Measurements from ENCODE around the gene CD151. TPM values are rescaled to one million over a fixed set of nuclear protein-coding genes. Genes with fewer than 3 reads are reported as not detected.

The CD151 gene
- total RNA-seq, 1 experiment from 2014 or later = 296 TPM

DNA sequence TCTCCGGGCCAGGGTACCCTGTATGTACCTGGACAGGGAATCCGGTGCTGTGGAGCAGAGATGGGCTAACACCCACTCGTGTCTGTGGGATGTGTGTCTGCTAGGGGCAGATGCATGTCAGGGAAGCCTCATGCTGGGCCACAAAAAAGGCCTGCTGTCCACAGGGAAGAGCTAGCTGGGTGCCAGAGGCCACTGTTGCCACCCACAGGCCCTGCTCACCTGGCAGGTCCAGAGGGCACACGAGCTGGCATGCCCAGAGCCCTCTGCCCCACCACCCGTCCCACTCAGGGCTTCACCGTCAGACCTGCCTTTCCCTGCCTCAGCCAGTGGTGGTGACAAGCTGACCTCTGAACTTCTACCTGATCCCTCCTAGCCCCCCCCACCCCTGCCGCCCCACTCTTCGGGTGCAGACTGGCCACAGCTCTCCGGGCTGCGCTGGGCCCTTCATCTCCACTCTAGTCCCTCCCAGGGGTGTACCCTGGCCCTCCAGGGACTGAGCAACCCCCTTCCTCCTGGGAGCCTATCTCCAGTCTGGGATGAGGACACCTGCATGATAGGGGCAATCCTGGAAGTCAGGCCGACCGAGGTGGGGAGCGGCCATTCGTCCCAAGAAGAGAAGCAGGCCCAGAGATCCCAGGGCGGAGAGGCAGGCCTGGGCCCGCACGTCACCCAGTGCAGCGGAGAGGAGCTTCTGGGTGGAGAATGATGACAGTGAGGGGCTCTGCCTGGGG lies 36.0 kb upstream of the CD151 start:
- H3K27me3 ChIP-seq (ENCODE audit: insufficient read depth, low read length) = no peaks in the 10 kb centered on the region
- H3K9ac ChIP-seq (ENCODE audit: low read length) = peak overlapping the region; percentile 94
- POLR2A ChIA-PET = interaction anchor here (0.5 to 2.9 kb wide), 5 partner anchors 11 to 183 kb away, joined by 3 to 25 read pairs (median 7); partner anchors contain the start of gene RPLP2
- ATAC-seq (no peak; the same call in 1 of the 2 replicates), DNase-seq (ENCODE audit: low read depth, low spot score) (no peak)
- intact Hi-C loops (cut with micrococcal nuclease) = loop anchor here (1.0 kb wide), 1 partner anchor 13 kb away; the partner anchor contains the start of gene RPLP2
- BruUV-seq (replicated peaks) = no TSS peak
- H4K20me1 ChIP-seq (ENCODE audit: insufficient read depth) = no peaks in the 10 kb centered on the region
- H3K9me3 ChIP-seq (ENCODE audit: control insufficient read depth in 1 of 2, insufficient read depth in 1 of 2, low read depth in 1 of 2, low read length in 2 of 2) = no peaks in the 10 kb centered on the region
- H3K79me2 ChIP-seq (ENCODE audit: insufficient read depth, low read length) = peaks cover 29% of the 10 kb centered on the region
- H3K9me2 ChIP-seq (ENCODE audit: insufficient read depth) = no peaks in the 10 kb centered on the region
- peaks cover 0 to 8% of the 10 kb centered on the region in 2 experiments; a peak in 1 of 4 replicates for H3K36me3 ChIP-seq (ENCODE audit: control insufficient read depth in 1 of 2, insufficient read depth in 2 of 2, low read length in 2 of 2)
- H3K4me1 ChIP-seq (ENCODE audit: control insufficient read depth in 1 of 2, insufficient read depth in 2 of 2, low read length in 2 of 2) = peaks cover 16 to 42% of the 10 kb centered on the region in 2 experiments
- RAD21 ChIA-PET (ENCODE audit: low non-redundant PET in 1 of 2, low total read pairs in 2 of 2, uncharacterized antibody in 2 of 2, unreplicated experiment in 2 of 2) = no interaction called here
- peak overlapping the region; percentile 91 for H3K27ac ChIP-seq (ENCODE audit: low read depth, low read length)
- CTCF ChIA-PET = interaction anchor here (1.7 kb wide), 1 partner anchor 13 kb away, joined by 6 read pairs; no protein-coding TSS in a partner anchor
- no peak for TF ChIP-seq ZNF274 (IDR thresholded peaks at IDR 0.05; ENCODE audit: low read depth, low read length)
- TF ChIP-seq EZH2phosphoT487 (IDR thresholded peaks at IDR 0.05; ENCODE audit: borderline replicate concordance) = no peak
- H3K4me2 ChIP-seq (ENCODE audit: low read length) = peak overlapping the region; percentile 97
- peak overlapping the region; percentile 86 to 92 for H3K4me3 ChIP-seq (replicated peaks in 1 of 2; ENCODE audit: low read depth in 1 of 2, low read length in 2 of 2)
- no peak overlapping the region for H2AFZ ChIP-seq (ENCODE audit: low read depth, low read length, poor library complexity, severe bottlenecking)

DNA sequence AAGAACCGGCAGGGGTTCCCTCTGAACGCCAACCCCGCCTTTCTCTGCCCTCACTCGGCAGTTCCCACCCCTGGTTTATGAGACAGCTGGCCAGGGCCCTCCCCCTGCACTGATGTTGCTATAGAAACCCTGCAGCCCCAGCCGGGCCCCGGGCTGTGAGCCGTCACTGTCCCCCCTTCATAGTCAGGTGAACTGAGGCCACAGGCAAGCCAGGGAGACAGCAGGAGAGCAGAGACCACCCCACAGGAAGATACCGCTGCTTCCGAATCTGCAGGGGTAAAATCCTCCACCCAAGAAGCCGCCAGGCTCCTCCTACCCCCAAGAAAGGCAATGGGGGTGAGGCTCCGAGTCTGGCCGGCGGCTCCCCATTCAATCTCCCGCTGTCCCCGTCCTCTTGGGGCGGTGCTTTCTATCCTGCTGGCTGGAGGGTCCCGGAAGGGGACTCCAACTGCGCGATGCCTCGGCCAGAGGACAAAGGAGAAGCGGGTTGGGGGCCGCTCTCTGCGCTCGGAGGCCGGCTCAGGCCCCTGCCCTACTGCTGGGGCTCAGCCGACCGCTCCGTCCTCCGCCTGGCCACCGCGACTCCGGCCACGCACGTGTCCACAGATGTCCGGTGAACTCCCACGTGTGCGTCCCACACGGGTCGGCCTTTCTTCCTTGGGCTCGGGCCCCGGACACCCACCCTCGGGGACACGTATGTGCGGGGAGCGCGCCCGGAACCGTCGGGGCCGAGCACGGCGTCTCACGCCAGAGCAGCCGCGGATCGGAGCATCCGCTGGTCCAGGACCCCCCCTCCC lies 35.3 kb upstream of the CD151 start:
- Histone ChIP-seq H2AFZ (ENCODE audit: low read depth, low read length, poor library complexity, severe bottlenecking) (no peak overlapping the region), H3K4me2 (ENCODE audit: low read length) (peak overlapping the region; percentile 97), H3K4me1 (ENCODE audit: control insufficient read depth in 1 of 2, insufficient read depth in 2 of 2, low read length in 2 of 2) (peaks cover 16 to 42% of the 10 kb centered on the region in 2 experiments), H3K9me2 (ENCODE audit: insufficient read depth) (no peaks in the 10 kb centered on the region), H3K4me3 (replicated peaks in 1 of 2; ENCODE audit: low read depth in 1 of 2, low read length in 2 of 2) (peak overlapping the region; percentile 86 to 92), H3K9me3 (ENCODE audit: control insufficient read depth in 1 of 2, insufficient read depth in 1 of 2, low read depth in 1 of 2, low read length in 2 of 2) (no peaks in the 10 kb centered on the region), H3K79me2 (ENCODE audit: insufficient read depth, low read length) (peaks cover 29% of the 10 kb centered on the region), H3K27ac (ENCODE audit: low read depth, low read length) (peak overlapping the region; percentile 91), H3K36me3 (ENCODE audit: control insufficient read depth in 1 of 2, insufficient read depth in 2 of 2, low read length in 2 of 2) (peaks cover 0 to 11% of the 10 kb centered on the region in 2 experiments; a peak in 1 of 4 replicates), H4K20me1 (ENCODE audit: insufficient read depth) (no peaks in the 10 kb centered on the region), H3K27me3 (ENCODE audit: insufficient read depth, low read length) (no peaks in the 10 kb centered on the region), H3K9ac (ENCODE audit: low read length) (peak overlapping the region; percentile 94)
- ChIA-PET RAD21 (ENCODE audit: low non-redundant PET in 1 of 2, low total read pairs in 2 of 2, uncharacterized antibody in 2 of 2, unreplicated experiment in 2 of 2) (no interaction called here), CTCF (interaction anchor here (1.7 kb wide), 1 partner anchor 14 kb away, joined by 6 read pairs; no protein-coding TSS in a partner anchor), POLR2A (interaction anchor here (0.9 to 2.9 kb wide), 2 partner anchors 10 to 19 kb away, joined by 4 to 25 read pairs; partner anchors contain the start of gene RPLP2)
- ATAC-seq = peak; percentile 49
- no TSS peak for BruUV-seq (replicated peaks)
- peak; percentile 21; the same call in 1 of the 2 replicates for TF ChIP-seq POLR2AphosphoS5 (IDR thresholded peaks at IDR 0.05; ENCODE audit: low read depth, low read length)
- TF ChIP-seq, protein P1, sequence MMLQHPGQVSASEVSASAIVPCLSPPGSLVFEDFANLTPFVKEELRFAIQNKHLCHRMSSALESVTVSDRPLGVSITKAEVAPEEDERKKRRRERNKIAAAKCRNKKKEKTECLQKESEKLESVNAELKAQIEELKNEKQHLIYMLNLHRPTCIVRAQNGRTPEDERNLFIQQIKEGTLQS (IDR thresholded peaks at IDR 0.05) = no peak
- TF ChIP-seq EZH2phosphoT487 (IDR thresholded peaks at IDR 0.05; ENCODE audit: borderline replicate concordance) = no peak
- TF ChIP-seq ZFX (IDR thresholded peaks at IDR 0.05) = peak; percentile 53; the same call in 1 of the 2 replicates
- no peak for TF ChIP-seq FOSL1 (IDR thresholded peaks at IDR 0.05; ENCODE audit: low read depth)
- TF ChIP-seq CBX3 (IDR thresholded peaks at IDR 0.05; ENCODE audit: low read depth) = no peak
- no peak for TF ChIP-seq SP1 (IDR thresholded peaks at IDR 0.05; ENCODE audit: low read depth)
- TF ChIP-seq CEBPB (IDR thresholded peaks at IDR 0.05; ENCODE audit: low read depth) = no peak
- DNase-seq (ENCODE audit: low read depth, low spot score) = no peak
- intact Hi-C loops (cut with micrococcal nuclease) = no loop called here
